WTC11 (cell line): Measurements from ENCODE around the gene NPFFR1. TPM values are rescaled to one million over a fixed set of nuclear protein-coding genes. Genes with fewer than 3 reads are reported as not detected.

Experiments used
- ATAC-seq: fragments of 200-7000 bp; cut with Tn5 transposase; 2 replicates; pipeline ENCODE4 v1.10.0; 2021; ENCODE audit warnings: mild to moderate bottlenecking, moderate library complexity
- CTCF ChIA-PET: fragments of 300-600 bp; sonication (Branson Sonifier 250); formaldehyde crosslinking; loops from one replicate; lab custom pipeline; 2021; ENCODE audit warnings: antibody characterized with exemption; lab: Charles Lee
- POLR2A ChIA-PET: fragments of 350-600 bp; sonication (Branson Sonifier 250); formaldehyde crosslinking; loops from one replicate; lab custom pipeline; 2021; ENCODE audit warnings: antibody characterized with exemption; lab: Charles Lee
- DNase-seq: peaks from one replicate; pipeline ENCODE4 v3.0.0; 2021; ENCODE audit warnings: low spot score
- H3K27ac Mint-ChIP-seq: 2 replicates; pipeline ENCODE4 v1.8.0; 2021; ENCODE audit warnings: mixed read lengths
- H3K27me3 Mint-ChIP-seq: 2 replicates; pipeline ENCODE4 v1.8.0; 2021; ENCODE audit warnings: low read depth, mild to moderate bottlenecking, moderate library complexity, mixed read lengths
- H3K36me3 Mint-ChIP-seq: 2 replicates; pipeline ENCODE4 v1.8.0; 2021; ENCODE audit warnings: mixed read lengths
- H3K4me1 Mint-ChIP-seq: 2 replicates; pipeline ENCODE4 v1.8.0; 2022; ENCODE audit warnings: mixed read lengths
- H3K4me3 Mint-ChIP-seq: 2 replicates; pipeline ENCODE4 v1.8.0; 2021; ENCODE audit warnings: mild to moderate bottlenecking, moderate library complexity, mixed read lengths
- H3K9me3 Mint-ChIP-seq: 2 replicates; pipeline ENCODE4 v1.8.0; 2021; ENCODE audit warnings: mixed read lengths
- ELF4 ChIP-seq: sonication (generic); formaldehyde crosslinking; IDR thresholded peaks from 2 replicates; pipeline ENCODE4 v1.8.1; 2022; ENCODE audit warnings: low read depth, mild to moderate bottlenecking, moderate library complexity, missing genetic modification reagents
- FOXK1 ChIP-seq: sonication (generic); formaldehyde crosslinking; IDR thresholded peaks from 2 replicates; pipeline ENCODE4 v1.8.0; 2022; ENCODE audit warnings: mild to moderate bottlenecking, moderate library complexity, missing genetic modification reagents
- JAZF1 ChIP-seq: fragments of 250-450 bp; sonication (Bioruptor Pico); IDR thresholded peaks from 2 replicates; pipeline ENCODE4 v1.9.0; 2021; ENCODE audit warnings: moderate library complexity, mild to moderate bottlenecking, inconsistent platforms
- JUN ChIP-seq: sonication (generic); formaldehyde crosslinking; IDR thresholded peaks from 2 replicates; pipeline ENCODE4 v1.8.0; 2023; ENCODE audit warnings: mild to moderate bottlenecking, missing genetic modification reagents
- MXD4 ChIP-seq: fragments of 250-450 bp; sonication (Bioruptor Pico); IDR thresholded peaks from 2 replicates; pipeline ENCODE4 v1.8.0; 2021; ENCODE audit warnings: mild to moderate bottlenecking, moderate library complexity, borderline replicate concordance
- MYBL2 ChIP-seq: sonication (generic); formaldehyde crosslinking; IDR thresholded peaks from 2 replicates; pipeline ENCODE4 v1.8.1; 2023; ENCODE audit warnings: mild to moderate bottlenecking, moderate library complexity, missing genetic modification reagents
- NFATC4 ChIP-seq: fragments of 250-450 bp; sonication (Bioruptor Pico); IDR thresholded peaks from 2 replicates; pipeline ENCODE4 v1.9.0; 2021; ENCODE audit warnings: mild to moderate bottlenecking
- NR2C2 ChIP-seq: sonication (generic); formaldehyde crosslinking; IDR thresholded peaks from 2 replicates; pipeline ENCODE4 v1.8.0; 2022; ENCODE audit warnings: mild to moderate bottlenecking, missing genetic modification reagents
- TEAD4 ChIP-seq: sonication (generic); formaldehyde crosslinking; IDR thresholded peaks from 2 replicates; pipeline ENCODE4 v1.8.0; 2022; ENCODE audit warnings: mild to moderate bottlenecking, missing genetic modification reagents
- TP53 ChIP-seq: sonication (generic); formaldehyde crosslinking; IDR thresholded peaks from 2 replicates; pipeline ENCODE4 v1.8.1; 2023; ENCODE audit warnings: mild to moderate bottlenecking, missing genetic modification reagents
- ZBTB21 ChIP-seq: sonication (generic); formaldehyde crosslinking; IDR thresholded peaks from 2 replicates; pipeline ENCODE4 v1.8.1; 2023; ENCODE audit warnings: mild to moderate bottlenecking, missing genetic modification reagents, borderline replicate concordance
- ZNF671 ChIP-seq: fragments of 250-450 bp; sonication (Bioruptor Pico); IDR thresholded peaks from 2 replicates; pipeline ENCODE4 v1.8.0; 2021; ENCODE audit warnings: mild to moderate bottlenecking
- total RNA-seq: library from RNA; stranded (reverse); gene quantifications from 3 replicates; pipeline ENCODE4 v1.2.3, GENCODE V29; 2021
- TF ChIP-seq, protein P1 (sequence below): sonication (generic); formaldehyde crosslinking; conservative IDR thresholded peaks from 2 replicates; pipeline ENCODE4 v1.8.1; 2023; ENCODE audit warnings: mild to moderate bottlenecking, low read depth, missing genetic modification reagents, moderate library complexity
- TF ChIP-seq, protein P2 (sequence below): fragments of 250-450 bp; sonication (Bioruptor Pico); IDR thresholded peaks from 2 replicates; pipeline ENCODE4 v1.9.0; 2021; ENCODE audit warnings: moderate library complexity, mild to moderate bottlenecking, inconsistent platforms, borderline replicate concordance
- TF ChIP-seq, protein P3 (sequence below): sonication (generic); formaldehyde crosslinking; IDR thresholded peaks from 2 replicates; pipeline ENCODE4 v1.8.1; 2023; ENCODE audit warnings: mild to moderate bottlenecking, missing genetic modification reagents, moderate library complexity
- TF ChIP-seq, protein P4 (sequence below): sonication (generic); formaldehyde crosslinking; IDR thresholded peaks from 2 replicates; pipeline ENCODE4 v1.8.1; 2023; ENCODE audit warnings: mild to moderate bottlenecking, missing genetic modification reagents
- TF ChIP-seq, protein P5 (sequence below): sonication (generic); formaldehyde crosslinking; IDR thresholded peaks from 2 replicates; pipeline ENCODE4 v1.8.0; 2023; ENCODE audit warnings: mild to moderate bottlenecking, missing genetic modification reagents
- TF ChIP-seq, protein P6 (sequence below): fragments of 250-450 bp; sonication (Bioruptor Pico); IDR thresholded peaks from 2 replicates; pipeline ENCODE4 v1.9.0; 2021; ENCODE audit warnings: mild to moderate bottlenecking, borderline replicate concordance
- TF ChIP-seq, protein P7 (sequence below): sonication (generic); formaldehyde crosslinking; IDR thresholded peaks from 2 replicates; pipeline ENCODE4 v1.8.0; 2022; ENCODE audit warnings: mild to moderate bottlenecking, missing genetic modification reagents

NPFFR1 gene
- total RNA-seq, 1 experiment from 2014 or later: 0.04 TPM

DNA sequence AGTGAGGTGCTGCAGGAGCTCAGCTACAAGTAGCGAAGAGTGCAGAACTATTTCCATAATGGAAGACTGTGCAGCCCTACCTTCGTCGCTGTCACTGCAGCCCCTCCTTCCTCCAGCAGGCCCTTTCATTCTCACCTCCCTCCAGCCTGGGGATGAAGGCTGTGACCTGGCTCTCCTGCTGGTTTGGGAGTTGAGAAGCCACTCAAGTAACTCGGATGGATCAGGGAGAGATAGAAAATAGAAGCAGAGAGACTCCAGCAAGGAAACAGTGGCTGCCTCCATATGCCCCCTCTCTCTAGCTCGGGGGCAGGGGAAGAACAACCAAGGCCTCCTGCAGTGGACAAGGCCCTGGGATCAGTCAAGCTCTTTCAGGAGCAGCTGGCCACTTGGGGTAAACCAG lies 37.4 kb upstream of the NPFFR1 start:
- ChIA-PET CTCF (interaction anchor here (1.1 to 3.2 kb wide), 5 partner anchors 27 to 100 kb away, joined by 3 to 10 read pairs (median 5); no protein-coding TSS in a partner anchor), POLR2A (no interaction called here)
- DNase-seq: no peak
- no peaks in the 10 kb centered on the region for H3K36me3 Mint-ChIP-seq
- no peaks in the 10 kb centered on the region for H3K27me3 Mint-ChIP-seq
- ATAC-seq: no peak
- no peak overlapping the region for H3K4me3 Mint-ChIP-seq
- H3K27ac Mint-ChIP-seq: no peak overlapping the region
- no peaks in the 10 kb centered on the region for H3K9me3 Mint-ChIP-seq
- H3K4me1 Mint-ChIP-seq: peaks cover 17% of the 10 kb centered on the region
- no peak for TF ChIP-seq ELF4 (CRISPR knock-in tag)
- no peak for TF ChIP-seq FOXK1 (CRISPR knock-in tag)
- TF ChIP-seq ZBTB21 (CRISPR knock-in tag): no peak

DNA sequence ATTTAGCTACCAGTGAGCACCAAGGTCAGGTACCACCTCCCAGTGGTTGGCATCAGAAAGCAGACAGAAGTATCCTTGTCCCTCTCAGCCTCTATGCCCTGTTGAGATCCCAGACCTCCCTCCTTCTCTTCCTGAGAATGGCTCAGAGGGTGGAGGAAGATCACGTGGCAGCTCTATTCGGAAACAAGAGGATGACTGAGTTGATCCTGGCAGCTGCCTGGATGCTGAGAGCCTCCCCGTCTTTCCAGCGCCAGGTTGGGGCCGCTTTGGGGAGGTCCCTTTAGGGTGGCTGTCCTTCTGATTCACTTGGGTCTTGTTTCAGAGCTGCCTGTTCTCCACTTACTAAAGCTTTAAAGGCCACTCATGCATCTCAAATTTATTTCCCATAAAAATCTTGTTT lies 36.9 kb upstream of the NPFFR1 start:
- TF ChIP-seq, protein P1, sequence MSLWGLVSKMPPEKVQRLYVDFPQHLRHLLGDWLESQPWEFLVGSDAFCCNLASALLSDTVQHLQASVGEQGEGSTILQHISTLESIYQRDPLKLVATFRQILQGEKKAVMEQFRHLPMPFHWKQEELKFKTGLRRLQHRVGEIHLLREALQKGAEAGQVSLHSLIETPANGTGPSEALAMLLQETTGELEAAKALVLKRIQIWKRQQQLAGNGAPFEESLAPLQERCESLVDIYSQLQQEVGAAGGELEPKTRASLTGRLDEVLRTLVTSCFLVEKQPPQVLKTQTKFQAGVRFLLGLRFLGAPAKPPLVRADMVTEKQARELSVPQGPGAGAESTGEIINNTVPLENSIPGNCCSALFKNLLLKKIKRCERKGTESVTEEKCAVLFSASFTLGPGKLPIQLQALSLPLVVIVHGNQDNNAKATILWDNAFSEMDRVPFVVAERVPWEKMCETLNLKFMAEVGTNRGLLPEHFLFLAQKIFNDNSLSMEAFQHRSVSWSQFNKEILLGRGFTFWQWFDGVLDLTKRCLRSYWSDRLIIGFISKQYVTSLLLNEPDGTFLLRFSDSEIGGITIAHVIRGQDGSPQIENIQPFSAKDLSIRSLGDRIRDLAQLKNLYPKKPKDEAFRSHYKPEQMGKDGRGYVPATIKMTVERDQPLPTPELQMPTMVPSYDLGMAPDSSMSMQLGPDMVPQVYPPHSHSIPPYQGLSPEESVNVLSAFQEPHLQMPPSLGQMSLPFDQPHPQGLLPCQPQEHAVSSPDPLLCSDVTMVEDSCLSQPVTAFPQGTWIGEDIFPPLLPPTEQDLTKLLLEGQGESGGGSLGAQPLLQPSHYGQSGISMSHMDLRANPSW (CRISPR knock-in tag): no peak
- TF ChIP-seq, protein P2, sequence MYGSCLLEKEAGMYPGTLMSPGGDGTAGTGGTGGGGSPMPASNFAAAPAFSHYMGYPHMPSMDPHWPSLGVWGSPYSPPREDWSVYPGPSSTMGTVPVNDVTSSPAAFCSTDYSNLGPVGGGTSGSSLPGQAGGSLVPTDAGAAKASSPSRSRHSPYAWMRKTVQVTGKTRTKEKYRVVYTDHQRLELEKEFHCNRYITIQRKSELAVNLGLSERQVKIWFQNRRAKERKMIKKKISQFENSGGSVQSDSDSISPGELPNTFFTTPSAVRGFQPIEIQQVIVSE (CRISPR knock-in tag): no peak
- TF ChIP-seq, protein P3, sequence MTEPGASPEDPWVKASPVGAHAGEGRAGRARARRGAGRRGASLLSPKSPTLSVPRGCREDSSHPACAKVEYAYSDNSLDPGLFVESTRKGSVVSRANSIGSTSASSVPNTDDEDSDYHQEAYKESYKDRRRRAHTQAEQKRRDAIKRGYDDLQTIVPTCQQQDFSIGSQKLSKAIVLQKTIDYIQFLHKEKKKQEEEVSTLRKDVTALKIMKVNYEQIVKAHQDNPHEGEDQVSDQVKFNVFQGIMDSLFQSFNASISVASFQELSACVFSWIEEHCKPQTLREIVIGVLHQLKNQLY: no peak
- TF ChIP-seq NR2C2 (CRISPR knock-in tag) (no peak), JAZF1 (CRISPR knock-in tag) (no peak), JUN (CRISPR knock-in tag) (no peak), TEAD4 (CRISPR knock-in tag) (no peak)
- TF ChIP-seq, protein P4, sequence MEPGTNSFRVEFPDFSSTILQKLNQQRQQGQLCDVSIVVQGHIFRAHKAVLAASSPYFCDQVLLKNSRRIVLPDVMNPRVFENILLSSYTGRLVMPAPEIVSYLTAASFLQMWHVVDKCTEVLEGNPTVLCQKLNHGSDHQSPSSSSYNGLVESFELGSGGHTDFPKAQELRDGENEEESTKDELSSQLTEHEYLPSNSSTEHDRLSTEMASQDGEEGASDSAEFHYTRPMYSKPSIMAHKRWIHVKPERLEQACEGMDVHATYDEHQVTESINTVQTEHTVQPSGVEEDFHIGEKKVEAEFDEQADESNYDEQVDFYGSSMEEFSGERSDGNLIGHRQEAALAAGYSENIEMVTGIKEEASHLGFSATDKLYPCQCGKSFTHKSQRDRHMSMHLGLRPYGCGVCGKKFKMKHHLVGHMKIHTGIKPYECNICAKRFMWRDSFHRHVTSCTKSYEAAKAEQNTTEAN: no peak
- TF ChIP-seq, protein P5, sequence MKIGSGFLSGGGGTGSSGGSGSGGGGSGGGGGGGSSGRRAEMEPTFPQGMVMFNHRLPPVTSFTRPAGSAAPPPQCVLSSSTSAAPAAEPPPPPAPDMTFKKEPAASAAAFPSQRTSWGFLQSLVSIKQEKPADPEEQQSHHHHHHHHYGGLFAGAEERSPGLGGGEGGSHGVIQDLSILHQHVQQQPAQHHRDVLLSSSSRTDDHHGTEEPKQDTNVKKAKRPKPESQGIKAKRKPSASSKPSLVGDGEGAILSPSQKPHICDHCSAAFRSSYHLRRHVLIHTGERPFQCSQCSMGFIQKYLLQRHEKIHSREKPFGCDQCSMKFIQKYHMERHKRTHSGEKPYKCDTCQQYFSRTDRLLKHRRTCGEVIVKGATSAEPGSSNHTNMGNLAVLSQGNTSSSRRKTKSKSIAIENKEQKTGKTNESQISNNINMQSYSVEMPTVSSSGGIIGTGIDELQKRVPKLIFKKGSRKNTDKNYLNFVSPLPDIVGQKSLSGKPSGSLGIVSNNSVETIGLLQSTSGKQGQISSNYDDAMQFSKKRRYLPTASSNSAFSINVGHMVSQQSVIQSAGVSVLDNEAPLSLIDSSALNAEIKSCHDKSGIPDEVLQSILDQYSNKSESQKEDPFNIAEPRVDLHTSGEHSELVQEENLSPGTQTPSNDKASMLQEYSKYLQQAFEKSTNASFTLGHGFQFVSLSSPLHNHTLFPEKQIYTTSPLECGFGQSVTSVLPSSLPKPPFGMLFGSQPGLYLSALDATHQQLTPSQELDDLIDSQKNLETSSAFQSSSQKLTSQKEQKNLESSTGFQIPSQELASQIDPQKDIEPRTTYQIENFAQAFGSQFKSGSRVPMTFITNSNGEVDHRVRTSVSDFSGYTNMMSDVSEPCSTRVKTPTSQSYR (CRISPR knock-in tag): no peak
- TF ChIP-seq, all 79 proteins: peak for 0
- Mint-ChIP-seq H3K36me3 (0 out of 2 replicates have a peak, but pooled peaks cover under 1% of the 10 kb centered on the region), H3K4me3 (no peak overlapping the region), H3K27me3 (no peaks in the 10 kb centered on the region), H3K9me3 (no peaks in the 10 kb centered on the region), H3K27ac (no peak overlapping the region), H3K4me1 (peaks cover 17% of the 10 kb centered on the region)
- ChIA-PET CTCF (interaction anchor here (1.0 to 3.2 kb wide), 6 partner anchors 27 to 174 kb away, joined by 3 to 10 read pairs (median 4); partner anchors contain the start of gene TYSND1), POLR2A (no interaction called here)
- ATAC-seq: no peak
- no peak for DNase-seq

DNA sequence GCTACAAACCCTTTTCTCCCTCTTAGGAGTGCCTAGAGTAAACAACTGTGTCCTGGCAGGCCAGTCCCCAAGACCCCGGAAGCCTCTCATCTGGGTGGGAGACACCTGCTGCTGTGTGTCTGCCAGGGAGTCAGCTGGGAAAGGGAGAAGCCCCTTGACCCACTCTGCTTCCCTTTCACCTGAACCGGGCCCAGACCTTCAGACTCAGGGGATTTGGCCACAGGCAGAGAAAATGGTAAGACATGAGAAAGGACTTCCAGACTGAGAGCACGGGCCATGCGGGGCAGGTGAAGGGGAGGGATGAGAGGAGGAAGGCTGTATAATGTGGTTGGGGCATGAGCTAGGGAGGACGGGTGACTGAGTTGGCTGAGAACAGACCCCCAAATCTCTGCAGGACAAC lies 36.0 kb upstream of the NPFFR1 start:
- no peak for ATAC-seq
- peaks cover 12% of the 10 kb centered on the region for H3K4me1 Mint-ChIP-seq
- no peaks in the 10 kb centered on the region for H3K9me3 Mint-ChIP-seq
- POLR2A ChIA-PET: no interaction called here
- no peak overlapping the region for H3K4me3 Mint-ChIP-seq
- H3K27ac Mint-ChIP-seq: no peak overlapping the region
- 0 out of 2 replicates have a peak, but pooled peaks cover 2% of the 10 kb centered on the region for H3K36me3 Mint-ChIP-seq
- CTCF ChIA-PET: interaction anchor here (1.0 to 3.2 kb wide), 2 partner anchors 55 to 173 kb away, joined by 3 to 10 read pairs; partner anchors contain the start of gene TYSND1
- H3K27me3 Mint-ChIP-seq: no peaks in the 10 kb centered on the region
- DNase-seq: no peak
- no peak for TF ChIP-seq MXD4 (CRISPR knock-in tag)
- TF ChIP-seq TP53: no peak
- no peak for TF ChIP-seq NFATC4 (CRISPR knock-in tag)
- TF ChIP-seq MYBL2 (CRISPR knock-in tag): no peak
- no peak for TF ChIP-seq ZNF671 (CRISPR knock-in tag)
- TF ChIP-seq, protein P6, sequence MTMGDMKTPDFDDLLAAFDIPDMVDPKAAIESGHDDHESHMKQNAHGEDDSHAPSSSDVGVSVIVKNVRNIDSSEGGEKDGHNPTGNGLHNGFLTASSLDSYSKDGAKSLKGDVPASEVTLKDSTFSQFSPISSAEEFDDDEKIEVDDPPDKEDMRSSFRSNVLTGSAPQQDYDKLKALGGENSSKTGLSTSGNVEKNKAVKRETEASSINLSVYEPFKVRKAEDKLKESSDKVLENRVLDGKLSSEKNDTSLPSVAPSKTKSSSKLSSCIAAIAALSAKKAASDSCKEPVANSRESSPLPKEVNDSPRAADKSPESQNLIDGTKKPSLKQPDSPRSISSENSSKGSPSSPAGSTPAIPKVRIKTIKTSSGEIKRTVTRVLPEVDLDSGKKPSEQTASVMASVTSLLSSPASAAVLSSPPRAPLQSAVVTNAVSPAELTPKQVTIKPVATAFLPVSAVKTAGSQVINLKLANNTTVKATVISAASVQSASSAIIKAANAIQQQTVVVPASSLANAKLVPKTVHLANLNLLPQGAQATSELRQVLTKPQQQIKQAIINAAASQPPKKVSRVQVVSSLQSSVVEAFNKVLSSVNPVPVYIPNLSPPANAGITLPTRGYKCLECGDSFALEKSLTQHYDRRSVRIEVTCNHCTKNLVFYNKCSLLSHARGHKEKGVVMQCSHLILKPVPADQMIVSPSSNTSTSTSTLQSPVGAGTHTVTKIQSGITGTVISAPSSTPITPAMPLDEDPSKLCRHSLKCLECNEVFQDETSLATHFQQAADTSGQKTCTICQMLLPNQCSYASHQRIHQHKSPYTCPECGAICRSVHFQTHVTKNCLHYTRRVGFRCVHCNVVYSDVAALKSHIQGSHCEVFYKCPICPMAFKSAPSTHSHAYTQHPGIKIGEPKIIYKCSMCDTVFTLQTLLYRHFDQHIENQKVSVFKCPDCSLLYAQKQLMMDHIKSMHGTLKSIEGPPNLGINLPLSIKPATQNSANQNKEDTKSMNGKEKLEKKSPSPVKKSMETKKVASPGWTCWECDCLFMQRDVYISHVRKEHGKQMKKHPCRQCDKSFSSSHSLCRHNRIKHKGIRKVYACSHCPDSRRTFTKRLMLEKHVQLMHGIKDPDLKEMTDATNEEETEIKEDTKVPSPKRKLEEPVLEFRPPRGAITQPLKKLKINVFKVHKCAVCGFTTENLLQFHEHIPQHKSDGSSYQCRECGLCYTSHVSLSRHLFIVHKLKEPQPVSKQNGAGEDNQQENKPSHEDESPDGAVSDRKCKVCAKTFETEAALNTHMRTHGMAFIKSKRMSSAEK (CRISPR knock-in tag): no peak
- TF ChIP-seq, protein P7, sequence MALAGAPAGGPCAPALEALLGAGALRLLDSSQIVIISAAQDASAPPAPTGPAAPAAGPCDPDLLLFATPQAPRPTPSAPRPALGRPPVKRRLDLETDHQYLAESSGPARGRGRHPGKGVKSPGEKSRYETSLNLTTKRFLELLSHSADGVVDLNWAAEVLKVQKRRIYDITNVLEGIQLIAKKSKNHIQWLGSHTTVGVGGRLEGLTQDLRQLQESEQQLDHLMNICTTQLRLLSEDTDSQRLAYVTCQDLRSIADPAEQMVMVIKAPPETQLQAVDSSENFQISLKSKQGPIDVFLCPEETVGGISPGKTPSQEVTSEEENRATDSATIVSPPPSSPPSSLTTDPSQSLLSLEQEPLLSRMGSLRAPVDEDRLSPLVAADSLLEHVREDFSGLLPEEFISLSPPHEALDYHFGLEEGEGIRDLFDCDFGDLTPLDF (CRISPR knock-in tag): no peak
